A549 (cell line): Measurements from ENCODE around the gene FBXO2.

Experiments
- CBX8 ChIP-seq: fragments of 200-600 bp; sonication (generic); IDR thresholded peaks from 2 replicates; pipeline ENCODE4 v1.6.1; 2016
- CEBPB ChIP-seq, 2 experiments: fragments of >200 bp in 1 of 2; sonication (Bioruptor Twin) in 1 of 2; formaldehyde crosslinking in 1 of 2; IDR thresholded peaks; 2 replicates each; pipeline ENCODE4 v1.6.1; 2012 to 2016
- CTCF ChIP-seq: fragments of >200 bp; sonication (Bioruptor Twin); formaldehyde crosslinking; IDR thresholded peaks from 3 replicates; pipeline ENCODE4 v1.5.1; 2016
- ESRRA ChIP-seq: fragments of 150-350 bp; IDR thresholded peaks from 2 replicates; pipeline ENCODE4 v1.6.1; 2014; ENCODE audit warnings: mild to moderate bottlenecking, low read length, borderline replicate concordance
- KDM5A ChIP-seq: fragments of 200-600 bp; sonication (generic); IDR thresholded peaks from 2 replicates; pipeline ENCODE4 v1.6.1; 2016; ENCODE audit warnings: antibody characterized with exemption, mild to moderate bottlenecking
- RFX5 ChIP-seq: fragments of 450-650 bp; IDR thresholded peaks from 2 replicates; pipeline ENCODE4 v1.7.1; 2014; ENCODE audit warnings: antibody characterized with exemption, mild to moderate bottlenecking, moderate library complexity

DNA sequence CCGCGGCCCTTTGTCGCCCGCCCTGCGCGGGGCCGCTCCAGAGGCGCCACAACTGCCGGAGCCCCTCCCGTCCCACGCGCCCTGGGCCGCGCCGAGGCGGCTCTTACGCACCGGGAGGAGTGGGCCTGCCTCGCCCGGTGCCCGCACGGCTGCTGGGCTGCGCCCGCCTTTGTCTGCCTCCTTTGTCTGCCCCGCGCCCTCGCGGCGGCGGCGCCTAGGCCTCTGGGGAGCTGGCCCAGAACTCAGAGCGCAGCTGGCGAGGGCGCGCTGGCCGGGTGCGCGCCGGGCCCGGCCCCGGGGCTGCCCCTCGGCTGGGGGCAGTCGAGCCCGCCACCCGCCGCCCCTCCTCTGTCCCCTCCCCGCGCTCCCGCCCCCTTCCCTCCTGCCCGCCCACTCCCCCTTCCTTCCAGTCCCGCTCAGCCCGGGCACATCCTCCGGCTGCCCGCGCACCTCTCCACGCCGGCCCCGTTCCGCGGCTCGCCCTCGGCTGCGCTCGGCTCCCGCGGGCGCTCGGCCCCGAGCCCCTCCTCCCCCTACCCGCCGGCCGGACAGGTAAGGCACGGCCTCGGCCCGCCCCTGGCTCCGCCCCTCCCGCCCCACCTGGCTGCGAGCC is 37.2 kb upstream of the FBXO2 start, which contains the start of gene DRAXIN:
- TF ChIP-seq CTCF (no peak), CBX8 (no peak), ESRRA (no peak), CEBPB (IDR thresholded peaks at IDR 0.05) (no peak), KDM5A (no peak), RFX5 (no peak)
